HEK293T (cell line): Measurements from ENCODE around the gene LRG1.

ENCODE experiments used
- CTCF ChIA-PET: fragments of 350-600 bp; formaldehyde crosslinking; extraction: SDS; loops from one replicate; lab custom pipeline; 2021; ENCODE audit warnings: antibody characterized with exemption, inconsistent platforms; lab: Yijun Ruan, JAX
- POLR2A ChIA-PET: fragments of 350-600 bp; formaldehyde crosslinking; extraction: SDS; loops from one replicate; lab custom pipeline; 2020; ENCODE audit warnings: antibody characterized with exemption, inconsistent platforms; lab: Yijun Ruan, JAX
- DNase-seq: peaks from one replicate; pipeline ENCODE4 v3.0.0; 2012; ENCODE audit warnings: mixed read lengths; ENCODE audit errors: extremely low spot score
- ARNT ChIP-seq: fragments of 450-650 bp; IDR thresholded peaks from 2 replicates; pipeline ENCODE4 v1.6.1; 2017; ENCODE audit warnings: mild to moderate bottlenecking
- BHLHE40 ChIP-seq: fragments of 450-650 bp; IDR thresholded peaks from 2 replicates; pipeline ENCODE4 v1.6.1; 2016; ENCODE audit warnings: mild to moderate bottlenecking, moderate library complexity, borderline replicate concordance
- CTBP1 ChIP-seq: fragments of 450-650 bp; IDR thresholded peaks from 2 replicates; pipeline ENCODE4 v1.6.1; 2016; ENCODE audit warnings: borderline replicate concordance
- ELF4 ChIP-seq: fragments of 450-650 bp; IDR thresholded peaks from 2 replicates; pipeline ENCODE4 v1.6.1; 2017; ENCODE audit warnings: antibody characterized with exemption
- FOXA1 ChIP-seq: fragments of 450-650 bp; IDR thresholded peaks from 2 replicates; pipeline ENCODE4 v1.6.1; 2016; ENCODE audit warnings: mild to moderate bottlenecking
- FOXK2 ChIP-seq: fragments of 450-650 bp; IDR thresholded peaks from 2 replicates; pipeline ENCODE4 v1.6.1; 2016; ENCODE audit warnings: mild to moderate bottlenecking
- FOXM1 ChIP-seq: fragments of 450-650 bp; IDR thresholded peaks from 2 replicates; pipeline ENCODE4 v1.6.1; 2017; ENCODE audit warnings: mild to moderate bottlenecking, borderline replicate concordance
- HDGF ChIP-seq: fragments of 450-650 bp; IDR thresholded peaks from 2 replicates; pipeline ENCODE4 v1.6.1; 2017; ENCODE audit warnings: antibody characterized with exemption, borderline replicate concordance
- L3MBTL2 ChIP-seq: fragments of 450-650 bp; conservative IDR thresholded peaks from 2 replicates; pipeline ENCODE4 v1.6.1; 2016; ENCODE audit warnings: mild to moderate bottlenecking
- LEF1 ChIP-seq: fragments of 450-650 bp; IDR thresholded peaks from 2 replicates; pipeline ENCODE4 v1.6.1; 2017; ENCODE audit warnings: mild to moderate bottlenecking, borderline replicate concordance
- NFRKB ChIP-seq: fragments of 450-650 bp; IDR thresholded peaks from 2 replicates; pipeline ENCODE4 v1.6.1; 2016; ENCODE audit warnings: mild to moderate bottlenecking, moderate library complexity
- SP1 ChIP-seq: fragments of 450-650 bp; IDR thresholded peaks from 2 replicates; pipeline ENCODE4 v1.6.1; 2017
- SUZ12 ChIP-seq: fragments of 450-650 bp; IDR thresholded peaks from 2 replicates; pipeline ENCODE4 v1.6.1; 2016; ENCODE audit warnings: mild to moderate bottlenecking
- TARDBP ChIP-seq: fragments of 450-650 bp; IDR thresholded peaks from 2 replicates; pipeline ENCODE4 v1.6.1; 2016
- ZNF384 ChIP-seq: fragments of 450-650 bp; IDR thresholded peaks from 2 replicates; pipeline ENCODE4 v1.6.1; 2016
- TF ChIP-seq, protein P1 (sequence below): fragments of 450-650 bp; IDR thresholded peaks from 2 replicates; pipeline ENCODE4 v1.6.1; 2016

Gene LRG1

DNA sequence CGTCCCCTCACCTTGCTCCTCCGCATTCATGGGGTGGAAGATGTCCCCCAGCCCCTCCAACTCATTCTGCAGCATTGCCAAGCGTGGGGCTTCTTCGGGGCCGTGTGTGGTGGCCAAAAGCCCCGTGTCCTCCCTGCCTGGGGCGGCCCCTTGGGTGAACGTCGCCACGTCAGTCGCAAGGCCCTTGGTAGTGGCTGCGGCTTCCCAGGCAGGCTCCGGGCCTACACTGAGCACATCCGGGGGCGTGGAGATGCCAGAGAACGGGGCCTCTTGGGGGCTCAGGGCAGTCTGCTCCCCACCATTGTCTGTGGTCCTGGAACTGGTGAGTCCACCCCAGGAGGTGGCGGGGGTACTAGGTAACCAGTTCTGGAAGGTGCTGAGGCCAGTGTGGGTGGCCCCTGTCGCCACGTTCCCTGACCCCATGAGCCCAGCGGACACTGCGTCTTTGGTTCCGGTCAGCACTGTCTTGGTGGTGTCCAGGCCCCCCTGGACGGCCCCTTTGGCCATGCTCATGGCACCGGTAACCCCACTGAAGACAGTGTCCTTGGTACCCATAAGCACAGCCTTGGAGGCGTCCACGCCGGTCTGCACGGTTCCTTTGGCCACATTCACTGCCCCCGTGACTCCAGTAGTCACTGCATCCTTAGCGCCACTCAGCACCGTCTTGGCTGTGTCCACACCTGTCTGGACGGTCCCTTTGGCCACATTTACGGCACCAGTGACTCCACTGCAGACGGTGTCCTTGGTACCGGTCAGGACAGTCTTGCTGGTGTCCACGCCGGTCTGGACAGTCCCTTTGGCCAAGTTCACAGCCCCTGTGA lies 29.2 kb downstream of the LRG1 start:
- ChIA-PET POLR2A (no interaction called here), CTCF (interaction anchor here (2.3 kb wide), 1 partner anchor 13 kb away, joined by 6 read pairs; no protein-coding TSS in a partner anchor)

DNA sequence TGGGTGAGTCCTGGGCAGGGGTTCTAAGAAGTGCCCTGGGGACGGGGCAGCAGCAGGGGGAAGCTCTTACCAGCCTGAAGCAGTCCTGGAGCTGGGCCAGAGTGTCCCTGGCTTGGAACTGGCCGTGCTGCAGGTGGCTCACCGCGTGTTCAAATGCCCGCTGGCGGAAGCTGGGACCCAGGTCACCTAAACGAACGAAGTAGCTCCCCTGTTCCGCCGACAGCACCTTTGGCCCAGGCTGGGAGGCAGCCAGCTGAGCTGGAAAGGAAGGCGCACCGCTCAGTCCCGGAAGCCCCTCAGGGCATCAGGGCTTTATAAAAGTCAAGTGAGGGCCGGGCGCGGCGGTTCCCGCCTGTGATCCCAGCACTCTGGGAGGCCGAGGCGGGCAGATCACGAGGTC lies 31.1 kb downstream of the LRG1 start:
- no peak for TF ChIP-seq BHLHE40
- TF ChIP-seq FOXM1: no peak
- TF ChIP-seq ARNT: no peak
- no peak for TF ChIP-seq LEF1
- TF ChIP-seq ELF4: no peak
- no peak for TF ChIP-seq CTBP1
- no peak for TF ChIP-seq FOXK2
- no peak for TF ChIP-seq HDGF
- CTCF ChIA-PET: interaction anchor here (2.3 kb wide), 1 partner anchor 15 kb away, joined by 6 read pairs; no protein-coding TSS in a partner anchor
- POLR2A ChIA-PET: interaction anchor here (0.8 to 1.0 kb wide), 2 partner anchors 8 to 10 kb away, joined by 3 to 4 read pairs; partner anchors contain the start of gene PLIN4
- DNase-seq: no peak

More for the DNA sequence above, 29.2 kb downstream of the LRG1 start:
- TF ChIP-seq SP1 (no peak), TARDBP (no peak), FOXA1 (no peak), ELF4 (no peak), LEF1 (no peak), ZNF384 (no peak), CTBP1 (no peak), HDGF (no peak), NFRKB (no peak), BHLHE40 (no peak), FOXK2 (no peak), FOXM1 (no peak), L3MBTL2 (no peak), ARNT (no peak), SUZ12 (no peak)
- TF ChIP-seq, protein P1, sequence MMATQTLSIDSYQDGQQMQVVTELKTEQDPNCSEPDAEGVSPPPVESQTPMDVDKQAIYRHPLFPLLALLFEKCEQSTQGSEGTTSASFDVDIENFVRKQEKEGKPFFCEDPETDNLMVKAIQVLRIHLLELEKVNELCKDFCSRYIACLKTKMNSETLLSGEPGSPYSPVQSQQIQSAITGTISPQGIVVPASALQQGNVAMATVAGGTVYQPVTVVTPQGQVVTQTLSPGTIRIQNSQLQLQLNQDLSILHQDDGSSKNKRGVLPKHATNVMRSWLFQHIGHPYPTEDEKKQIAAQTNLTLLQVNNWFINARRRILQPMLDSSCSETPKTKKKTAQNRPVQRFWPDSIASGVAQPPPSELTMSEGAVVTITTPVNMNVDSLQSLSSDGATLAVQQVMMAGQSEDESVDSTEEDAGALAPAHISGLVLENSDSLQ: no peak
- no peak for DNase-seq

DNA sequence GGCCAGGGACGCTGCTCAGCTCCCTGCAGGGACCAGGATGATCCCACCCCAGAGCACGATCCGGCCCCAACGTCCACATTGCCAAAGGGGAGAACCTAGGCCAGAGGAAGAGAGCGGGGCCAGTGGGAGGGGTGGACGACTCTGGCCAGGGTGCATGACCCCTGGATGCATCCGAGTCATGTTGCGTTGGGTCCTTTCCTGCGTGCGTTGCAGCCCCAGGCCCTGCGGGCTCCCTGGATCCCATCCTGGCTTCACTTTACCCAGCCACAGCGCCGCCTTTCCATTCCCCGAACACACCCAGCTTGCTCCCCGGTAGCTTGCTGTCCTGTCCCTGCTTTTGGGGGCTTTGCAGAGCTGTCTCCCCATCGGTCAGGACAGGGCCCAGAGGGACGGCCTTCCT lies 32.0 kb downstream of the LRG1 start:
- ChIA-PET CTCF (no interaction called here), POLR2A (no interaction called here)
- DNase-seq: no peak
- TF ChIP-seq, protein P1: no peak
- no peak for TF ChIP-seq ZNF384
- no peak for TF ChIP-seq ARNT
- TF ChIP-seq BHLHE40: no peak
- no peak for TF ChIP-seq FOXA1
- no peak for TF ChIP-seq SUZ12
- TF ChIP-seq TARDBP: no peak
- TF ChIP-seq SP1: no peak
- TF ChIP-seq FOXM1: no peak
- no peak for TF ChIP-seq CTBP1
- no peak for TF ChIP-seq FOXK2
- no peak for TF ChIP-seq ELF4
- TF ChIP-seq HDGF: no peak
- no peak for TF ChIP-seq NFRKB
- TF ChIP-seq L3MBTL2: no peak
- TF ChIP-seq LEF1: no peak

DNA sequence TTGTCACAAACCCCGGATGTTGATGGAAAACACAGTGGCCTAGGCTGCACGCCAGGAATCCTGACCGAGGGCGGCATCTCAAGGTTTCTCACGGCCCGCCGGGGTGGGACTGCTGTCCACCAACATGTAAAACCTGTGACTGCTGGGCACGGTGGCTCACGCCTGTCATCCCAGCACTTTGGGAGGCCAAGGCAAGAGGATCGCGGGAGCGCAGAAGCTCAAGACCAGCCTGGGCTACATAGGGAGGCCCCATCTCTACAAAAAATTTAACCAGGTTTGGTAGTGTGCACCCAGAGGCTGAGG lies 32.7 kb downstream of the LRG1 start:
- DNase-seq: no peak
- ChIA-PET POLR2A (no interaction called here), CTCF (no interaction called here)
- no peak for TF ChIP-seq TARDBP
- TF ChIP-seq SUZ12: no peak
- no peak for TF ChIP-seq ARNT
- no peak for TF ChIP-seq FOXM1
- no peak for TF ChIP-seq HDGF
- no peak for TF ChIP-seq BHLHE40
- TF ChIP-seq NFRKB: no peak
- TF ChIP-seq ELF4: no peak
- TF ChIP-seq L3MBTL2: no peak
- no peak for TF ChIP-seq SP1
- no peak for TF ChIP-seq FOXA1
- TF ChIP-seq CTBP1: no peak

DNA sequence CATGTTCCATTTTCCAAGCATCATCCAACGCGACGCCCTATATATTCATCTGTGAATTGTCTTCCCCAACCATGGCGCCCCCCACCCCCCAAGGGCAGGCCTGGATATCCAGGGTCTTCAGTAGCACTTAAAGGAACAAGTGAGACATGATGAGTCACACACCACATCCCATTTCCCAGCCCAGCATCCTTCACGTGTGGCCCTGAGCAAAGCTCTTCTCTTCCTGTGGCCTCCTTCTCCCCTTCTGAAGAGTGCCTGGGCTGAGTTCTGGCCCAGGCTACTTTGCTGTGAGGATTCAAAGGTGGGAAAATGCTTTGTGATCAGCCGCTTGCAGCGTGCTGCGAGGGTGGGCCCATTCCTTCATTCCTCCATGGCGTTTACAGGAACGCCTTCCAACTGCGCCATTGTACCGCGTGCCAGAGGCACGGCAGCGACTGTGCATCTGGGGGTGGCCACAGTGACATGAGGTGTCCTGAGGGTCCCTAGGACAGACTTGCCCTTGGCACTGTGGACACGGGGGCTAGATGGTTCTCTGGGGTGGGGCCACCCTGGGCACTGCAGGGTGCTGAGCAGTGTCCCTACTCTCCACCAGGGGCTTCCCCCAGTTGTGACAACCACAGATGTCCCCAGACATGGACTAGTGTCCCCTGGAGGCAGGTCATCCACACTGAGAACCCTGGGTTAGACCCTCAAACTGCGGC lies 33.2 kb downstream of the LRG1 start:
- no peak for TF ChIP-seq FOXA1
- no peak for TF ChIP-seq TARDBP
- TF ChIP-seq SUZ12: no peak
- no peak for TF ChIP-seq HDGF
- TF ChIP-seq LEF1: no peak
- no peak for TF ChIP-seq FOXM1
- TF ChIP-seq FOXK2: no peak
- no peak for TF ChIP-seq ZNF384
- no peak for TF ChIP-seq NFRKB
- no peak for TF ChIP-seq BHLHE40
- no peak for TF ChIP-seq L3MBTL2
- no peak for TF ChIP-seq SP1
- TF ChIP-seq, protein P1: no peak
- TF ChIP-seq CTBP1: no peak
- TF ChIP-seq ARNT: no peak
- TF ChIP-seq ELF4: no peak

More for the DNA sequence above, 33.2 kb downstream of the LRG1 start:
- ChIA-PET POLR2A (no interaction called here), CTCF (interaction anchor here (0.6 kb wide), 1 partner anchor 288 kb away, joined by 6 read pairs; no protein-coding TSS in a partner anchor)
- DNase-seq: no peak
